Ascending aorta (tissue), 2 donors: ENCODE measurements around the gene CELA2A. TPM values are rescaled to one million over a fixed set of nuclear protein-coding genes. Genes with fewer than 3 reads are reported as not detected.
"Not testable (repeated sequence)": the region's sequence is repeated elsewhere in the genome, so short reads cannot be mapped to it uniquely, and the experiment has no call there.

Source experiments
- DNase-seq, 2 donors: peaks; one replicate each; pipeline ENCODE4 v3.0.0-alpha.2; 2019; ENCODE audit warnings: low spot score in 2 of 2
- H3K27ac ChIP-seq, 2 donors: fragments of 200-600 bp; sonication (generic); one replicate each; pipeline ENCODE4 v1.5.1; 2016 to 2017; ENCODE audit warnings: mild to moderate bottlenecking in 1 of 2
- H3K27me3 ChIP-seq: fragments of 200-600 bp; sonication (generic); one replicate; pipeline ENCODE4 v1.5.1; 2017
- H3K36me3 ChIP-seq, 2 donors: fragments of 200-600 bp; sonication (generic); one replicate each; pipeline ENCODE4 v1.5.1; 2016
- H3K4me1 ChIP-seq, 2 donors: fragments of 200-600 bp; sonication (generic); one replicate each; pipeline ENCODE4 v1.5.1; 2016 to 2017; ENCODE audit warnings: mild to moderate bottlenecking in 1 of 2
- H3K4me3 ChIP-seq, 2 donors: fragments of 200-600 bp; sonication (generic); one replicate each; pipeline ENCODE4 v1.5.1; 2016 to 2017; ENCODE audit warnings: mild to moderate bottlenecking in 1 of 2
- H3K9me3 ChIP-seq, 2 donors: fragments of 200-600 bp; sonication (generic); one replicate each; pipeline ENCODE4 v1.5.1; 2016
- intact Hi-C: fragments of 100-400 bp; cut with DNase I; formaldehyde crosslinking; loops from one replicate; pipeline ENCODE4 v1.15.1; 2023
- total RNA-seq: library from RNA; depleted of rRNA; stranded (reverse); fragments of >200 nt; gene quantifications from one replicate; pipeline ENCODE4 v1.1.0, GENCODE V29; 2016
- TF ChIP-seq, protein P1 (sequence below), 3 experiments: fragments of 200-600 bp in 2 of 3; fragments of 450-650 bp in 1 of 3; sonication (generic) in 2 of 3; IDR thresholded peaks; one replicate each; pipeline ENCODE4 v1.5.1; 2016 to 2019; ENCODE audit warnings: antibody characterized with exemption in 3 of 3, mild to moderate bottlenecking in 1 of 3, moderate library complexity in 1 of 3

Gene CELA2A
- total RNA-seq, 1 donor from 2014 or later = not detected

- H3K27me3 ChIP-seq = no peaks in the 10 kb centered on the region
- no peak overlapping the region for H3K27ac ChIP-seq
- no peaks in the 10 kb centered on the region for H3K9me3 ChIP-seq
- no peak for DNase-seq
- TF ChIP-seq, protein P1, sequence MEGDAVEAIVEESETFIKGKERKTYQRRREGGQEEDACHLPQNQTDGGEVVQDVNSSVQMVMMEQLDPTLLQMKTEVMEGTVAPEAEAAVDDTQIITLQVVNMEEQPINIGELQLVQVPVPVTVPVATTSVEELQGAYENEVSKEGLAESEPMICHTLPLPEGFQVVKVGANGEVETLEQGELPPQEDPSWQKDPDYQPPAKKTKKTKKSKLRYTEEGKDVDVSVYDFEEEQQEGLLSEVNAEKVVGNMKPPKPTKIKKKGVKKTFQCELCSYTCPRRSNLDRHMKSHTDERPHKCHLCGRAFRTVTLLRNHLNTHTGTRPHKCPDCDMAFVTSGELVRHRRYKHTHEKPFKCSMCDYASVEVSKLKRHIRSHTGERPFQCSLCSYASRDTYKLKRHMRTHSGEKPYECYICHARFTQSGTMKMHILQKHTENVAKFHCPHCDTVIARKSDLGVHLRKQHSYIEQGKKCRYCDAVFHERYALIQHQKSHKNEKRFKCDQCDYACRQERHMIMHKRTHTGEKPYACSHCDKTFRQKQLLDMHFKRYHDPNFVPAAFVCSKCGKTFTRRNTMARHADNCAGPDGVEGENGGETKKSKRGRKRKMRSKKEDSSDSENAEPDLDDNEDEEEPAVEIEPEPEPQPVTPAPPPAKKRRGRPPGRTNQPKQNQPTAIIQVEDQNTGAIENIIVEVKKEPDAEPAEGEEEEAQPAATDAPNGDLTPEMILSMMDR (IDR thresholded peaks at IDR 0.05) = no peak
- no peak overlapping the region for H3K4me3 ChIP-seq
- no peaks in the 10 kb centered on the region for H3K4me1 ChIP-seq
- intact Hi-C loops = no loop called here
- H3K36me3 ChIP-seq = no peaks in the 10 kb centered on the region
These were observed 16.1 kb downstream of the CELA2A start for GRCh38 chr1:15472587-15472986.

DNA sequence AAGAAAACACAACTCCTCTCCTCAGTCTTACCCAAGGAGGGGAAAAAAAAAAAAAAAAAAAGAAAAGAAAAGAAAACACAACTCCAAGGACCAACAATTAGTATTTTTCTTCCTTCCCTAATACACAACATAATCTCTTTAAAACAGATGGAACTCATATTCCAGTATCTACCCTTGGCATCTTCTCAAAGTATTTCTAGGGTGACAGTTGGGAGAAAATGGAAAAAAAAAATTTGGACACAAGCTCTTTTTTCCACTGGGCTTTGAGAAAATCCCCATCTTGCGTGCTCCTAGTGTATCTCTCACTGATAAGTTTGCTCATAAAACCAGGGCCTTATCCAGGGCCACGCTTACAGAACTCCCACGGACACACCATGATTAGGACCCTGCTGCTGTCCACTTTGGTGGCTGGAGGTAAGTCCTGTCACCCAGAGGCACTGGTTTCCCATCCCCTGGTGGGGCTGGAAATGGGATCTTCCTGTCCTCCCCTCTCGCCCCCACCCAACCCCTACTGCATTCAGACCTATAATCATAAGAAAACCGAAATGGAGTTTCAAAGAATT, 19.3 kb downstream of the CELA2A start, which contains the start of gene CELA2B:
TSS of gene CELA2B (plus strand) at position 353 of the 563 bp plus-strand sequence. CDS start at position 375, 22 bp downstream.
- Histone ChIP-seq H3K9me3 (no peaks in the 10 kb centered on the region), H3K4me3 (no peak within 1 kb of the TSS), H3K36me3 (no peaks in the 10 kb centered on the region), H3K27me3 (no peaks in the 10 kb centered on the region), H3K27ac (no peak within 1 kb of the TSS), H3K4me1 (no peaks in the 10 kb centered on the region)
- intact Hi-C loops = no loop called here
- TF ChIP-seq, protein P1 (IDR thresholded peaks at IDR 0.05) = no peak
- no peak for DNase-seq

- TF ChIP-seq, protein P1 (IDR thresholded peaks at IDR 0.05) = no peak
- intact Hi-C loops = no loop called here
- DNase-seq = no peak
- Histone ChIP-seq H3K27me3 (no peaks in the 10 kb centered on the region), H3K27ac (no peak overlapping the region), H3K9me3 (no peaks in the 10 kb centered on the region), H3K4me1 (no peaks in the 10 kb centered on the region), H3K4me3 (no peak overlapping the region), H3K36me3 (no peaks in the 10 kb centered on the region)
These were observed 20.4 kb downstream of the CELA2A start for GRCh38 chr1:15476927-15477326.

DNA sequence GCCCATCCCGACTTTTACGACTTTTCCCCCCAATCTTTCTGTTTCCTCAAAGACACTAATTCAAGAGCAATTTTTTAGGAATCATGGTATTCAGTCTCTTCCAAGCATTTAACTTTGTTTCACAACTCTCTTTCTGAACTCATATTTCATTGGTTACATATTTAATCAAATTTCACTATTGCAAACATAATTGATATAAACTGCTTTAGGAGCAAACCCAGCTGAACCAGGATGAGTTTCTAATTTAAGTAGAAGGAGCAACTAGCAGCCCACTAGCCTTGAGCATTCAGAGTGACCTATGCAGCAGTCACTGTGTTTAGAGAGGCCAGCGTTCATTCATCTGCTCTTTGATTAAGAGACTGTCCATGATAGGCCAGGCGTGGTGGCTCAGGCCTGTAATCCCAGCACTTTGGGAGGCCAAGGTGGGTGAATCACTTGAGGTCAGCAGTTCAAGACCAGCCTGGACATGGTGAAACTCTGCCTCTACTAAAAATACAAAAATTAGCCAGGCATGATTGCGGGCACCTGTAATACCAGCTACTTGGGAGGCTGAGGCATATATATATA, 21.2 kb downstream of the CELA2A start:
- Histone ChIP-seq H3K9me3 (no peaks in the 10 kb centered on the region), H3K4me3 (no peak overlapping the region), H3K27me3 (no peaks in the 10 kb centered on the region), H3K27ac (no peak overlapping the region), H3K4me1 (no peaks in the 10 kb centered on the region), H3K36me3 (no peaks in the 10 kb centered on the region)
- intact Hi-C loops = no loop called here
- TF ChIP-seq, protein P1 (IDR thresholded peaks at IDR 0.05) = no peak
- no peak for DNase-seq

GRCh38 chr1:15479654-15480347, 23.3 kb downstream of the CELA2A start:
- Histone ChIP-seq H3K4me1 (no peaks in the 10 kb centered on the region), H3K27ac (no peak overlapping the region), H3K9me3 (no peaks in the 10 kb centered on the region), H3K36me3 (no peaks in the 10 kb centered on the region), H3K27me3 (no peaks in the 10 kb centered on the region), H3K4me3 (no peak overlapping the region)
- no peak for DNase-seq
- TF ChIP-seq, protein P1 (IDR thresholded peaks at IDR 0.05) = no peak
- intact Hi-C loops = no loop called here

DNA sequence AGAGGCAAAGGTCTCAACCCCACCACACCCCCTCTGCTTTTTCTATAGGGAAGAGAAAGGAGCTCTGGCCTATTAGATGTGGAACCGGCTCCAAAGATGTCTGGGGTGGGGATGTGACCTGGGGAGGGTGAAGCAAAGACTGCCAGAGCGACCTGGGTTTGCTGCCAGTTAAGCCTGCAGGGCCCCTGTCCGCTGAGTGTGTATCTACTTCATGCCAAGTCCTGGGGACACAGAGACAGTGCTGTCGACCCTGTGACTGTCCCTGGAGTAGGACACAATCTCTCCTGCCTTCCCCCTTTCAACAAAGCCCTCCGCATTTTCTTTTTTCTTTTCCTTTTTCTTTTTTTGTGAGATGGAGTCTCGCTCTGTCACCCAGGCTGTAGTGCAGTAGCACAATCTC, 25.9 kb downstream of the CELA2A start:
- intact Hi-C loops, H3K9me3 ChIP-seq, DNase-seq, H3K4me3 ChIP-seq, H3K27ac ChIP-seq, H3K4me1 ChIP-seq, H3K27me3 ChIP-seq: not testable (repeated sequence)
- H3K36me3 ChIP-seq = peaks cover 4 to 11% of the 10 kb centered on the region in 2 donors

- H3K4me1 ChIP-seq, H3K4me3 ChIP-seq, intact Hi-C loops, H3K27ac ChIP-seq, H3K9me3 ChIP-seq, DNase-seq, H3K27me3 ChIP-seq: not testable (repeated sequence)
- H3K36me3 ChIP-seq = peaks cover 4 to 13% of the 10 kb centered on the region in 2 donors
These were observed 26.5 kb downstream of the CELA2A start for GRCh38 chr1:15482983-15483543.
